Subcutaneous preadipocyte (primary cell): Measurements from ENCODE around the gene NSMCE3. TPM values are rescaled to one million over a fixed set of nuclear protein-coding genes. Genes with fewer than 3 reads are reported as not detected.

Source experiments
- small RNA-seq: library from RNA; depleted of rRNA; stranded (forward); fragments of <200 nt; gene quantifications from one replicate; pipeline ENCODE3, GENCODE V24; 2012
- total RNA-seq: library from RNA; depleted of rRNA; stranded (reverse); fragments of >200 nt; gene quantifications from 2 replicates; pipeline ENCODE4 v1.2.3, GENCODE V29; 2012

Gene NSMCE3
- total RNA-seq: 5.5 and 5.9 TPM in 2 replicates

DNA sequence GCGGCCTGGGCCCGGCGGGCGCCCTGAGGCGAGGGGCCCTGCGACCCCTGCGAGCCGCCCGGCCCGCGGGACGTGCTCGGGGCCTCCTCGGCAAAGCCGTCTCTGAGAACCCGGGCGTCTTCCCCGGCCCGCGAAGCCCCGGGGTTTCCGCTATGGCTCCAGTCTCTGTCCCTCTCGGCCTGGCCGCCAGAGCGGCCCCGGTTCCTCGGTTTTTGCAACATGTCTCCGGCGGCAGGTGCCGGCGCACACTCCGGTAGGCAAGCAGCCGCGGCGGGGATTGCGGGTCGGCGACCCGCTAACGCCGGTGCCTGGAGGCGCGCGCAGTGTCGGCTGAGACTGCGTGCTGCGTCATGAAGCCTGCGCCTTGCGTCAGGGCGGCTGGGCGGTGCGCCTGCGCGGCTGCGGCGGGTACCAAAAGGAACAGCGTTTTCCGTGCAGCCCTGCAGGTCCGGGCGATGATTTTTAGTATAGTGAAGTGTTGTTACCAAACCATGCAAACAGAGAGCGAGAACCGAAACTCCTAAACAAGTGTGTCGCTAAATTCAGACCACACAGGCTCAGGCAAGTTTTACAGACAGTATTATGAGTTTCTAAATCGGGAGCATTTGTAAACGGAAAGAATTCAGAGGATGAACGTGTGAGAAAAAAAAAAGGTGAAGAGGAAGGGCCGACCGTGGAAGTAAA lies at the start of gene NSMCE3:
Gene NSMCE3 (minus strand): TSS at position 338 of the 684 bp plus-strand sequence. CDS start 117 bp downstream, at position 221.

Small RNA genes within 50 kb of the gene (small RNA-seq; reads per million reads assigned to genes)
- not detected for gene RF00201
